GM19395 (cell line): Measurements from ENCODE around the gene LENEP.

Experiments used
- ATAC-seq: cut with Tn5 transposase; IDR thresholded peaks from one replicate; pipeline ENCODE4 v1.9.1; 2021; ENCODE audit warnings: mild to moderate bottlenecking, moderate library complexity; ENCODE audit not compliant: unreplicated experiment

Gene LENEP, protein sequence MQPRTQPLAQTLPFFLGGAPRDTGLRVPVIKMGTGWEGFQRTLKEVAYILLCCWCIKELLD

DNA sequence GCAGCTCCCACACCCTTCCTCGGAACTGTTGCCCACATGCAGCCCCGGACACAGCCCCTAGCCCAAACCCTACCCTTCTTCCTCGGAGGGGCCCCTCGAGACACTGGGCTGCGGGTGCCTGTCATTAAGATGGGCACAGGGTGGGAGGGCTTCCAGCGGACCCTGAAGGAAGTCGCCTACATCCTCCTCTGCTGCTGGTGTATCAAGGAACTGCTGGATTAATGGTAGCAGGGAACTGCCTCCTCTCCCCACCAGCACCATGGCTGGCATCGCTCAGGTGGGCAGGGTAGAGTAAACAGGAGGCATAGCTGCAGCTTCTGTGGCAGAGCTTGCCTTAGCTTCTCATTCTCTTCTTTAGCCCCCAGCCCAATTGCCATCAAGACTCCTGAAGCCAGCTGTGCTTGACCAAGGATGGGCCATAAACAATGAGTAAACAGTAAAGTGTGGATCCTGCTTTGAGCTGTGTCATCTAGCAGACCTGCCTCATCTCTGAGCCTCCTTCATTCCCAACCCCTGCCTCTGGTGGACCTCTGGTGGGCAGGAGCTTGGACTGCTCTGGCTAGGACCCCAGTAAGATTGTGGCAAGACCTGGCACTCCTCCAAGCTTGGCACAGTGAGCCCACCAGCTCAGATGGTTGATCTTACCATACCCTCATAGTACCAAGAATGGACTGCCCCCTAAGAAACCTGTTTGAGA is at the start of gene LENEP:
TSS of gene LENEP (plus strand) at position 15 of the 697 bp plus-strand sequence. CDS start at position 37, 22 bp downstream.
- no peak for ATAC-seq

GRCh38 chr1:154943649-154944400 is 49.6 kb upstream of the LENEP start:
- no peak for ATAC-seq

DNA sequence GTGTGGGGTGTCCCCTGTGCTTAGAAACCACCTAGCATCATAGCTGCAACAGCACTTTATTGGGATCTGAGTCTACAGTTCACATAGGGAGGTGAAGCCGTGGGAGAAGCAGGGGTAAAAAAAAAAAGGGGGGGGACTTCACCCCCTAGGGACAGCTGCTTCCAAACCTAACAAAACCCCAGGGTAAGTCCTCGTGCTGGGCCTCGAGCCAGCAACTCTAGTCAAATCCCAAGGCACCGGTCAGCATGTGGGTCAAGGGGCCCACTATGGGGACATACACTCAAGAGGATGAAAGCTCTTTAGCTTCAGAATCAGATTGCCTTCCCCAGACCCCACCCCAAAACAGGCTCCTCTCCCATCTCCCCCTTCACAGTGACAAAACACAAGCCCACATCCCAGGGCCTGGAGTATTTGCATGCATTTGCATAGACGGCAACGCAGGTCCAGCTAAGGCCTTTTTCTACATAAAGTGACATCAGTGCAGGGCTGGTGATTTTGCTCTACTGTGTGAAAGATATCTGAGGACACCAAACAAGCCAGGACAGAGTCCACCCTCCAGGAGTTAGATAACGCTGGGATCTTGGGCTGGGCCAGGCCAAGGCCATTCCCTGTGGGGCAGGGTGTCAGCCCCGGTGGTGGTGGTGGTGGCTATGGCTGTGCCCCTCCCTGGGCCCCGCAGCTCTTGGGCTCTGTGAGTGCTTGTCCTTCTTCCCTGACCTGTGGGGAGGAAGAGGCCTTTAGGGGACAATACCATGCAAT is 48.8 kb upstream of the LENEP start:
- no peak for ATAC-seq

DNA sequence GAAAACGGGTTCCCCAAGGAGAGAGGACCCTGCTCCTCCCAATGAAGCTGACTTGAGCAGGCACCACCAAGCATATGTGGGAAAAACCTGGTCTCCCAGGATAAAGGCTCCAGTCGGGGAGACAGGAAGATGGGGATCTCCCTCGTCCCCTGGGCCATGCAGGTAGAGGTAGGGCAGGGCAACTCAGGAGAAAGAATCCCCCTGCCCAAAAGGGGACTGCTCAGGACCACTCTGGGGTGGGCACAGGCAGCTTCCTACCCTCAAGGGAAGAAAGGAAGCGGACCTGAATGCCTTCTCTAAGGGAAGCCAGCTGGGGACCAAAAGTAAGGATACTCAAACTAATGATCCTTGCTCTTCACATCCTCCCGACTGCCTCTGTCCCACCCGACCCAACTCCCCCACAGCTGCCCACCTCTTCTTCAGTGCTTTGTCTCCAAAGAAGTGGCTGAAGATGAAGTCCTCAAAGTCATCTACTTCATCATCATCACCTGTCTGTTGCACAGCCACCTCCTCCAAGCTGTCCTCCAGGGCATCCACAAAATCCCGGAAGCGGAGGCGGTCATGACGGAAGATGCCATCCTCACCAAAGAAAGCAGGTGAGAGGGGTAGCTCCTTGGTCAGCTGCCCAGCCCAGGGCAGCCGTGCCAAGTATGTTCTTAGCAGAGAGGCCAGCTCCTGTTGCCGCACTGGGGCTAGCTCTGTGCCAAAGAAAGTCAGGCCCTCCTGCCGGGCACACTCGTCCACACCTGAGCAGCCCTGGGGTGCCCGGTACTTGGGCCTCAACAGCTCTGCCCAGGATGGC is 48.0 kb upstream of the LENEP start:
- ATAC-seq: no peak

GRCh38 chr1:154945962-154946850 is 47.2 kb upstream of the LENEP start:
- no peak for ATAC-seq

DNA sequence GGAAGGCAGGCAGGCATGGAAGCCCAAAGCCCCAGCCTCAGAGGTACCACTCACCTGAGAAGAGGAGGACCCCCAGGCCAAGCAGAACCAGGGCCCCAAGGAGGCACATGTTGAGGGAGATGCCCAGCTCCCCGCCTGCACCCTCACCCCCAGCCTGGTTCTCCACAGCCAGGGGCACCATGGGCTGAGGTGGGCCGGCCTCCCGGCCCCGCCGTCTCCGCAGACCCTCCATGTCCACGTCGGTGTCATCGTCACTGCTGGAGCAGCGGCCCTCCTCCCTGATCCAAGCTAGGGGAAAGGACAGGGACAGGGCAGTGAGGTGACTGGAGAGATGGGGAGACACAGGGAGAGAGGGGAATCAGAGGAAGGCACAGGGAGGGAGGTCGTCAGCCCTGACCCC is 45.3 kb upstream of the LENEP start:
- no peak for ATAC-seq

DNA sequence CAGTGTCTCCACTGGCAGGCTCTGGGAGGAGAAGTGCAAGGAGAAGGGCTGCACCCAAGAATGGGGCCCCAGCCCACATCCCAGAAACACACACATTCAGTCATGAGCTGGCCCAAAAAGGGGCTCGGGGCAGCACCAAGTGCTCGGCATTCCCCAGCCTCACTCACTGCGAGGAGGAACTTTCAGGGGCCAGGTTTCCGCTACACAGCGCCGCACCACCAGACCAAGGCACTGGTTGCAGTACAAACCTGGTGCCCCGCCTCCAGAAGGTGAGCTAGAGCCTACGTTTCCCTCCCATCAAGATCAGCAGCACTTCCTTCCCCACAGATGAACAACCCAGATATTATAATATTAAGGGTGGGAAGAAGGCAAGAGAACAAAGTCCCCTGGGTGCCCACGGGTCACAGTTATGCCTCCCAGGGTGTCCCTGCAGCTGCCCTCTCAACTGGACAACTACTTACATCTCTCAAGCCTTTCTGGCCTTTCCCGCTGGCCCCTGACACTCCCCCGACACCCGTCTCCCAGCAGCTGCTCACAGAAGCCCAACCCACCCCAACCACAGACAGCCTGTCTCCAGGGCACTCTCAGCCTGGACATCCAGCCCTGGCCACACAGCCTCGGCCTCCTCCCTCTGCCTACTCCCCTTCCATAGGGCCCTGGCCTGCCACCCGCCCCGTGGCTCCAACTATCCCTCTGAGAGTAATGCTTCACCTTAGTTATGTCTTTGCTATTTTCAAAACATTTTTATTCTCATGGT is 41.3 kb upstream of the LENEP start:
- ATAC-seq: no peak

DNA sequence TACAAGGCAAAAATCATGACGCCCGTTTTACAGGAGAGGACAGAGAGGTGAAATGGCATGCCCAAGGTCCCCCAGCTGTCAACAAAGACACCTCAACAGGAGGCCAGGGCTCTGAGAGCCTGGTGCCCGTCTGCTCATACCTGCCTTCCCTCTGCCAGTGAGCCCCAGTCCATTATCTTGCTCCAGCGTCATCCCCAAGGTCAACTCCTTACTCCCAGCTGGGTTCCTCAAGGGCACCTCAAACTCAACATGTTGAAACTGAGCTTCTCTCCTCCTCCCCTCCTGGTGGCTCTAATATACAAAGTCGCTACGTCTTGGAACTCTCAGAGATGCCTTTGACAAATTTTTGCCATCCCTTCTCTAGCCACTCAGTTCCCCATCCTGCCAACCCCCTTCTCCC is 40.7 kb upstream of the LENEP start:
- no peak for ATAC-seq

DNA sequence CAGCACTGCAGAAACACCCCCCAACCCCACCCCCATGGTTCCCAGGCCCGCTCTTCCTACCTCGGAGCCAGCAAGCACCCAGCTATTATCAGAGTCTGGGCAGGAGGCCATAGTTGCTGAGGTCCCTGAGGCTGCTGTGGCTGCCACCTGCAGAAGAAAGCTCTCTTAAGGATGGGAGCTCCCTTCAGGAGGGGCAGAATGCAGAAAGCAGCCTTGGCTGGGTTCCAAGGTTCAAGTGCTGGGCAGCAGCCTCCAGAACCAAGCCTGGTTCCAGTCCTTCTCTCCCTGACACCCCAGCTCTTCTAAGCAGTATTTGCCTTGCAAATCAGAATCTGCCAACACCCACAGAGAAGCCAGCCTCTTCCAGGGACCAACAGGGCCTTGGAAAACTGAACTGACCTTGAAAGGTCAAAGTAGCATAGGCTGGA is 39.8 kb upstream of the LENEP start:
- no peak for ATAC-seq

DNA sequence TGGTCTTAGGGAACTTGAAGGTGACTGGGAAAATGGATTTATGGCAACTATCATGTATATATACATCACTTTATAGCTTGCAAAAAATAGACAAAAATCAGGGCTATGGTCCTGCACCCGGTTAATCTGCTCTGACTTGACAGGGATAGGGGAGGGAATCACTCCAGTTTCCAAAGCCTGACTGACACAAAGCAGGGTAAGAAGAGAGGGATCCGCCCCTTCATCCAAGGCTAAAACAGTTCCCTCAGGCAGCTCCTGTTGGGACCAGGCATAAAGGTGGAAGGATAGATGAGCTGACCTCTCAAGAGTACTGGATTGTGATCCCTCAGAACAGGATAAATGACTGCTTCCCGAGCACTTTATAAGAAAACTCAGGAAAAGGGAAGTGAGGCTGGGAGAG is 38.8 kb upstream of the LENEP start:
- no peak for ATAC-seq

- peak; percentile 56 for ATAC-seq
Measured at GRCh38 chr1:154955039-154955717, 38.2 kb upstream of the LENEP start.

GRCh38 chr1:154955718-154956543 is 37.5 kb upstream of the LENEP start, which contains the start of gene PBXIP1:
Gene PBXIP1, minus strand, starts transcription at chr1:154956099. Its CDS starts 2,378 bp downstream, at chr1:154953721.
- ATAC-seq: peak; percentile 69

DNA sequence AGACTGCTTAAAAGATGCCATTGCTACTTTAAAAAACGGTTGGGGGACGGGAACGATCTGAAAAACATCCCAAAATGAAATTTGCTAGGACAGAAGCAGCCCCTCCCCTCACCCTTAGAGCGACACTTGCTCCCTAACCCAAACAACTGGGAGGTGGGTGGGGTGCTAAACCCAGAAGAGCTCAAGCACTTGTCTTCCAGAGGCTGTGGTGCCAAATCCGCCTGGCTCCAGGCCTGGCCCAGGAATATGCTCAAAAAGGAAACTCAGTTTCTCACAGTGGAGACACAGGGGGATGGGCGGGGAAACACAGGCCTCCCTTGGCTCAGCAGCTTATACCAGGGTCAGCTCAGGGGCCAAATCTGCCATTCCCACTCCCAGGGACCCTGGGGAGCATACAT is 36.8 kb upstream of the LENEP start:
- no peak for ATAC-seq

- no peak for ATAC-seq
Measured at GRCh38 chr1:154957091-154957657, 36.2 kb upstream of the LENEP start.

GRCh38 chr1:154958036-154958435 is 35.4 kb upstream of the LENEP start:
- ATAC-seq: no peak

DNA sequence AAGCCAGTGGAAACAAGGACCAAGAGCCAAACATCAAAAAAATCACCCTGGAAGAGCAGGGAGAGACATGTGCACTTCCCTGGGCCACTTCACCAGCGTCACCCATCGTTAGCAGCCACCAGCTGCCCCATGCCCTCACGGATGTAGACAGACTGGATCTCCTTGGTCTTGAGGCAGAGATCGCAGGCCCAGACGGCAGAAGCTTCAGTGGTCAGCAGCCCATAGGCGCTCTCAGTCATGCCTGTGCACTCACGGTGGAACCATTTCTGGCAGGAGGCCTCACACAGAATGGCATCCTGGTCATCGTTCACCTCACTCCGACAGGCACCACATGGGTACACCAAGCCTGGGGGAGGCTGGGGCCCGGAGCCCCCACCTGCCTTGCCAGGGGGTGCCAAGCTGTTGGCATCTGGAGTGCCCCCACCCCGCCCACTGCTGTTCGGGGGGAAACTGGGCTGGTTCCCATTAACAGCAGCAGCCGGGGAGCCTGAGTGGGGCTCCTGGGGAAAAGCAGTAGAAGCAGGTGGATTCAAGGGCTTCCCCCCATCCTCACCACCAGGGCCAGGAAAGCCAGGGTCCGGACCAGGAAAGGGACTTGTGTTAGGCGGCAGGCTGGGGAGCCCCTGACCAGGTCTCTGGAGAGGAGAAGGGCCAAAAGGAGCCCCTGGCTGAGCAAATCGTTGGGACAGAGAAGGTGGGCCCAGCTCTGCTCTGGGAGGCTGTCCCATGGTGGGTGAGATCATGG is 34.5 kb upstream of the LENEP start:
- ATAC-seq: no peak

- ATAC-seq: no peak
Measured at GRCh38 chr1:154959426-154959780, 34.0 kb upstream of the LENEP start.
